Endothelial cell of umbilical vein (primary cell): ENCODE measurements around the gene ITSN1. TPM values are rescaled to one million over a fixed set of nuclear protein-coding genes. Genes with fewer than 3 reads are reported as not detected.

Source experiments
- BruUV-seq: library from RNA; stranded (reverse); fragments of 400-500 nt; replicated peaks from 2 replicates; lab custom pipeline; 2021; lab: Mats Ljungman, UMichigan
- CTCF ChIA-PET: fragments of 300-600, 350-600 bp; sonication (Branson Sonifier 250); formaldehyde crosslinking; loops from one replicate; lab custom pipeline; 2021; ENCODE audit warnings: antibody characterized with exemption, inconsistent platforms; lab: Charles Lee
- POLR2A ChIA-PET: fragments of 300-600, 350-600 bp; sonication (Branson Sonifier 250); formaldehyde crosslinking; loops from one replicate; lab custom pipeline; 2021; ENCODE audit warnings: antibody characterized with exemption, inconsistent platforms; lab: Charles Lee
- DNase-seq: peaks from one replicate; pipeline ENCODE4 v3.0.0-alpha.2; 2011; ENCODE audit warnings: low read depth, low spot score
- FAIRE-seq: peaks from 2 replicates; lab custom pipeline; 2011; peaks lifted over from hg19 to GRCh38; lab: Jason Lieb, UNC
- H2AFZ ChIP-seq: 2 replicates; pipeline ENCODE4 v1.6.0; 2012; ENCODE audit warnings: low read depth, low read length, control low read depth, inconsistent platforms
- H3K27ac ChIP-seq: 2 replicates; pipeline ENCODE4 v1.5.1; 2011; ENCODE audit warnings: low read depth, mild to moderate bottlenecking, control low read depth, low read length, moderate library complexity; ENCODE audit not compliant: insufficient read depth
- H3K27me3 ChIP-seq, 2 experiments: 2 replicates each; pipeline versions ENCODE4 v1.6.0 to v1.6.1; 2011; ENCODE audit warnings: low read length in 2 of 2, mixed read lengths in 1 of 2; ENCODE audit not compliant: control insufficient read depth in 2 of 2, insufficient read depth in 2 of 2
- H3K36me3 ChIP-seq, 2 experiments: 2 replicates in 1 of 2; 3 replicates in 1 of 2; pipeline ENCODE4 v1.5.1; 2011; ENCODE audit warnings: low read length in 2 of 2, mild to moderate bottlenecking in 1 of 2, moderate library complexity in 1 of 2; ENCODE audit not compliant: control insufficient read depth in 2 of 2, insufficient read depth in 2 of 2; ENCODE audit errors: extremely low read depth in 1 of 2
- H3K4me1 ChIP-seq: 3 replicates; pipeline ENCODE4 v1.5.1; 2011; ENCODE audit warnings: mild to moderate bottlenecking, low read length; ENCODE audit not compliant: control insufficient read depth, insufficient read depth; ENCODE audit errors: extremely low read depth
- H3K4me2 ChIP-seq: 2 replicates; pipeline ENCODE4 v1.6.1; 2011; ENCODE audit warnings: low read length, control low read depth, mixed read lengths; ENCODE audit not compliant: insufficient read depth
- H3K4me3 ChIP-seq, 3 experiments: fragments of 200-600 bp in 1 of 3; sonication (generic), shearing (Covaris generic) in 1 of 3; replicated peaks in 1 of 3; 2 replicates each; pipeline ENCODE4 v1.5.1; 2011 to 2016; ENCODE audit warnings: control low read depth in 3 of 3, low read length in 3 of 3, mild to moderate bottlenecking in 2 of 3, inconsistent platforms in 1 of 3, low read depth in 1 of 3, moderate library complexity in 1 of 3; ENCODE audit not compliant: insufficient read depth in 1 of 3
- H3K79me2 ChIP-seq: 2 replicates; pipeline ENCODE4 v1.6.0; 2012; ENCODE audit warnings: low read length, inconsistent platforms; ENCODE audit not compliant: control insufficient read depth, insufficient read depth
- H3K9ac ChIP-seq: replicated peaks from 2 replicates; pipeline ENCODE3; 2011; ENCODE audit warnings: low read length, control low read depth; ENCODE audit not compliant: insufficient read depth; ENCODE audit errors: extremely low read depth
- H3K9me1 ChIP-seq: replicated peaks from 3 replicates; pipeline ENCODE4 v1.6.0; 2011; ENCODE audit warnings: mild to moderate bottlenecking, low read length; ENCODE audit not compliant: control insufficient read depth, insufficient read depth; ENCODE audit errors: extremely low read depth
- H3K9me3 ChIP-seq: replicated peaks from 2 replicates; pipeline ENCODE4 v1.5.1; 2012; ENCODE audit warnings: low read length, inconsistent platforms; ENCODE audit not compliant: control insufficient read depth, insufficient read depth
- H4K20me1 ChIP-seq: replicated peaks from 2 replicates; pipeline ENCODE3; 2011; ENCODE audit warnings: mild to moderate bottlenecking, low read length; ENCODE audit not compliant: control insufficient read depth, insufficient read depth; ENCODE audit errors: extremely low read depth
- EZH2 ChIP-seq: IDR thresholded peaks from 2 replicates; pipeline ENCODE4 v1.6.1; 2012; ENCODE audit warnings: borderline replicate concordance, low read depth, mild to moderate bottlenecking, moderate library complexity, low read length, inconsistent platforms; ENCODE audit not compliant: severe bottlenecking
- FOS ChIP-seq: IDR thresholded peaks from 2 replicates; pipeline ENCODE4 v1.6.1; 2011; ENCODE audit warnings: mild to moderate bottlenecking, low read length, moderate library complexity, borderline replicate concordance; ENCODE audit not compliant: insufficient read depth
- GATA2 ChIP-seq: IDR thresholded peaks from 2 replicates; pipeline ENCODE4 v1.7.0; 2011; ENCODE audit warnings: low read depth, mild to moderate bottlenecking, moderate library complexity, mixed read lengths, low read length; ENCODE audit not compliant: insufficient read length, insufficient read depth
- JUN ChIP-seq: IDR thresholded peaks from 2 replicates; pipeline ENCODE4 v1.6.1; 2011; ENCODE audit warnings: borderline replicate concordance, low read depth; ENCODE audit not compliant: insufficient read length, insufficient read depth
- MYC ChIP-seq: IDR thresholded peaks from one replicate; pipeline ENCODE4 v1.6.1; 2011; ENCODE audit warnings: mild to moderate bottlenecking, low read depth, low read length
- POLR2A ChIP-seq: IDR thresholded peaks from 2 replicates; pipeline ENCODE4 v1.6.1; 2012; ENCODE audit warnings: low read depth, mild to moderate bottlenecking, control low read depth, low read length
- POLR2AphosphoS5 ChIP-seq: IDR thresholded peaks from 2 replicates; pipeline ENCODE4 v1.6.1; 2012; ENCODE audit warnings: low read depth, mild to moderate bottlenecking, control low read depth, low read length, moderate library complexity; ENCODE audit not compliant: insufficient read depth
- dilution Hi-C: fragments of 300-500 bp; cut with MboI; formaldehyde crosslinking; loops from one replicate; pipeline ENCODE4 v1.15.0; 2019; ENCODE audit warnings: low sequenced_read_pairs; ENCODE audit not compliant: extremely low pct_ligation_motif_present
- intact Hi-C: fragments of 100-400 bp; cut with micrococcal nuclease; formaldehyde crosslinking; loops from one replicate; pipeline ENCODE4 v1.10.0; 2022
- polyA plus RNA-seq, 4 experiments: library from polyadenylated mRNA; depleted of rRNA in 3 of 4; stranded (reverse) in 3 of 4; unstranded in 1 of 4; fragments of >200 nt; gene quantifications; 2 replicates each; pipeline versions ENCODE4 v1.2.1 to v1.2.3, GENCODE V29; 2011 to 2012; ENCODE audit warnings: missing spikeins in 1 of 4
- total RNA-seq: library from RNA; stranded (reverse); gene quantifications from 2 replicates; pipeline ENCODE4 v1.2.3, GENCODE V29; 2021
- TF ChIP-seq, protein P1 (sequence below): IDR thresholded peaks from 2 replicates; pipeline ENCODE4 v1.6.1; 2011; ENCODE audit not compliant: insufficient read depth, insufficient read length
- TF ChIP-seq, protein P2 (sequence below), 2 donors: IDR thresholded peaks; 1 replicate in 1 of 2; 2 replicates in 1 of 2; pipeline ENCODE4 v1.5.1; 2011; ENCODE audit warnings: low read length in 2 of 2, mild to moderate bottlenecking in 2 of 2, moderate library complexity in 2 of 2, control low read depth in 1 of 2, inconsistent platforms in 1 of 2, low read depth in 1 of 2; ENCODE audit not compliant: insufficient read depth in 1 of 2; ENCODE audit errors: extremely low read depth in 1 of 2

ITSN1 gene
- total and polyA plus RNA-seq, 2 donors (not counting 3 experiments of a cell fraction or from before 2014, with no cell fraction given), result 72.2 to 86.8 TPM

DNA sequence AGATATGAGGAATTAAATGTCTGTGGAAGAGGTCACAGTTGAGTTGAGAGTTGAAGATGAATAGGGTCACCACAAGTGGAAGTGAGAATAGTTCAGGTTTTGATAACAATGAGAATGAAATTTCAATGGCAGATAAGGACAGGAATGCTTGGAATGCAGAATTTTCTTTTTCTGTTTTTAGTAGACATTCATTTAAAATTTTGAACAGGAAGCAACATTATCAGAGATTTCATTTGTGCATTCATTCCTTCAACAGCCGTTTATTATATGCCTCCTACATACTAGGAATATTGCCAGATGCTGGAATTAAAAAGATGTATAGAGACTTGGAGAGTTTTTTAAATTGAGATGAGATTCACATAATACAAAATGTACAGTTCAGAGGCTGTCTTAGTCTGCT lies 126.8 kb downstream of the ITSN1 start:
- Histone ChIP-seq H3K9me1 (no peaks in the 10 kb centered on the region), H3K9ac (no peak overlapping the region), H3K4me2 (peak overlapping the region; percentile 38), H3K79me2 (peaks cover 4% of the 10 kb centered on the region), H3K36me3 (peaks cover 12 to 20% of the 10 kb centered on the region in 2 experiments), H2AFZ (no peak overlapping the region), H3K4me1 (peaks cover 19% of the 10 kb centered on the region), H3K4me3 (no peak overlapping the region), H3K9me3 (no peaks in the 10 kb centered on the region), H3K27ac (peak overlapping the region; percentile 37), H3K27me3 (no peaks in the 10 kb centered on the region), H4K20me1 (no peaks in the 10 kb centered on the region)
- peak; percentile 76 for FAIRE-seq
- BruUV-seq, result no TSS peak
- POLR2A ChIA-PET, result no interaction called here
- TF ChIP-seq, protein P1, sequence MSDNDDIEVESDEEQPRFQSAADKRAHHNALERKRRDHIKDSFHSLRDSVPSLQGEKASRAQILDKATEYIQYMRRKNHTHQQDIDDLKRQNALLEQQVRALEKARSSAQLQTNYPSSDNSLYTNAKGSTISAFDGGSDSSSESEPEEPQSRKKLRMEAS, result no peak
- TF ChIP-seq POLR2AphosphoS5, result peak; percentile 16
- peak; percentile 47 for TF ChIP-seq GATA2
- no peak for TF ChIP-seq JUN
- DNase-seq, result peak; percentile 36
- dilution Hi-C loops (no loop called here), intact Hi-C loops (loop anchor here (1.0 to 5.0 kb wide), 3 partner anchors 8 to 198 kb away; no protein-coding TSS in a partner anchor)
- CTCF ChIA-PET, result no interaction called here

DNA sequence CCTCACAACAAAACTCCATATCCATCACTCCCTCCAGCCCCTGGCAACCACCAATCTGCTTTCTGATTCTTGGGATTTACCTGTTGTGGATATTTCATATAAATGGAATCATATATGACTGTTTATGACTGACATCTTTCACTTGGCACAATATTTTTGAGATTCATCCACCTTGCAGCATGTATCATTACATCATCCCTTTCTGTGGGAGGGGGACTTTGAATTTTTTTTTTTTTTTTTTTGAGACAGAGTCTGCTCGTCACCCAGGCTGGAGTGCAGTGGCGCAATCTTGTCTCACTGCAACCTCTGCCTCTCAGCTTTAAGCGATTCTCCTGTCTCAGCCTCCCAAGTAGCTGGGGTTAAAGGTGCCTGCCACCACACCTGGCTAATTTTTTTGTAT lies 128.2 kb downstream of the ITSN1 start:
- H3K4me3 ChIP-seq, result no peak overlapping the region
- no peaks in the 10 kb centered on the region for H3K27me3 ChIP-seq
- BruUV-seq, result no TSS peak
- no peaks in the 10 kb centered on the region for H4K20me1 ChIP-seq
- CTCF ChIA-PET, result no interaction called here
- no peaks in the 10 kb centered on the region for H3K9me3 ChIP-seq
- DNase-seq, result no peak
- H3K9me1 ChIP-seq, result no peaks in the 10 kb centered on the region
- no peak overlapping the region for H3K9ac ChIP-seq
- no peak overlapping the region for H3K4me2 ChIP-seq
- TF ChIP-seq POLR2A (no peak), POLR2AphosphoS5 (no peak), FOS (no peak), JUN (no peak), MYC (no peak), EZH2 (no peak)
- TF ChIP-seq, protein P2, sequence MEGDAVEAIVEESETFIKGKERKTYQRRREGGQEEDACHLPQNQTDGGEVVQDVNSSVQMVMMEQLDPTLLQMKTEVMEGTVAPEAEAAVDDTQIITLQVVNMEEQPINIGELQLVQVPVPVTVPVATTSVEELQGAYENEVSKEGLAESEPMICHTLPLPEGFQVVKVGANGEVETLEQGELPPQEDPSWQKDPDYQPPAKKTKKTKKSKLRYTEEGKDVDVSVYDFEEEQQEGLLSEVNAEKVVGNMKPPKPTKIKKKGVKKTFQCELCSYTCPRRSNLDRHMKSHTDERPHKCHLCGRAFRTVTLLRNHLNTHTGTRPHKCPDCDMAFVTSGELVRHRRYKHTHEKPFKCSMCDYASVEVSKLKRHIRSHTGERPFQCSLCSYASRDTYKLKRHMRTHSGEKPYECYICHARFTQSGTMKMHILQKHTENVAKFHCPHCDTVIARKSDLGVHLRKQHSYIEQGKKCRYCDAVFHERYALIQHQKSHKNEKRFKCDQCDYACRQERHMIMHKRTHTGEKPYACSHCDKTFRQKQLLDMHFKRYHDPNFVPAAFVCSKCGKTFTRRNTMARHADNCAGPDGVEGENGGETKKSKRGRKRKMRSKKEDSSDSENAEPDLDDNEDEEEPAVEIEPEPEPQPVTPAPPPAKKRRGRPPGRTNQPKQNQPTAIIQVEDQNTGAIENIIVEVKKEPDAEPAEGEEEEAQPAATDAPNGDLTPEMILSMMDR (IDR thresholded peaks at IDR 0.05; ENCODE audit: extremely low read depth in 1 of 2, insufficient read depth in 1 of 2, low read depth in 1 of 2, low read length in 2 of 2), result no peak
- TF ChIP-seq, protein P1, result no peak
- intact Hi-C loops (no loop called here), dilution Hi-C loops (no loop called here)
- H2AFZ ChIP-seq, result no peak overlapping the region
- H3K79me2 ChIP-seq, result no peaks in the 10 kb centered on the region
- no peak overlapping the region for H3K27ac ChIP-seq
- peaks cover 18 to 22% of the 10 kb centered on the region in 2 experiments for H3K36me3 ChIP-seq
- peaks cover 19% of the 10 kb centered on the region for H3K4me1 ChIP-seq
- FAIRE-seq, result no peak
- POLR2A ChIA-PET, result no interaction called here
